PC-9 (cell line): ENCODE data around the gene COL4A2.

Experiments
- CTCF ChIP-seq: fragments of 200-600 bp; sonication (generic); conservative IDR thresholded peaks from 2 replicates; pipeline ENCODE4 v1.6.1; 2017; ENCODE audit warnings: mixed run types, antibody characterized with exemption, mild to moderate bottlenecking, moderate library complexity
- EZH2 ChIP-seq: fragments of 200-600 bp; sonication (generic); IDR thresholded peaks from 2 replicates; pipeline ENCODE4 v1.8.0; 2017; ENCODE audit warnings: antibody characterized with exemption, low read depth

GRCh38 chr13:110528911-110529310, 221.8 kb downstream of the COL4A2 start:
- TF ChIP-seq CTCF (no peak), EZH2 (no peak)
